Keratinocyte (primary cell): ENCODE measurements around the gene CYP27B1. TPM values are rescaled to one million over a fixed set of nuclear protein-coding genes. Genes with fewer than 3 reads are reported as not detected.

Experiments used
- DNase-seq: peaks from one replicate; pipeline ENCODE4 v3.0.0-alpha.2; 2011; ENCODE audit warnings: low read depth, missing footprints, low spot score
- FAIRE-seq: peaks from 2 replicates; lab custom pipeline; 2011; peaks lifted over from hg19 to GRCh38; lab: Jason Lieb, UNC
- H2AFZ ChIP-seq: 2 replicates; pipeline ENCODE4 v1.6.0; 2012; ENCODE audit warnings: low read length, control low read depth, inconsistent platforms; ENCODE audit not compliant: control insufficient read depth
- H3K27ac ChIP-seq: 2 replicates; pipeline ENCODE4 v1.5.1; 2011; ENCODE audit warnings: low read length; ENCODE audit not compliant: control insufficient read depth, insufficient read depth
- H3K27me3 ChIP-seq: 3 replicates; pipeline ENCODE4 v1.6.0; 2011; ENCODE audit warnings: low read length; ENCODE audit not compliant: control insufficient read depth, insufficient read depth; ENCODE audit errors: extremely low read depth
- H3K36me3 ChIP-seq, 2 experiments: 2 replicates in 1 of 2; 3 replicates in 1 of 2; pipeline ENCODE4 v1.5.1; 2011; ENCODE audit warnings: low read length in 2 of 2, mild to moderate bottlenecking in 1 of 2; ENCODE audit not compliant: control insufficient read depth in 2 of 2, insufficient read depth in 2 of 2; ENCODE audit errors: extremely low read depth in 1 of 2
- H3K4me1 ChIP-seq: 3 replicates; pipeline ENCODE4 v1.5.1; 2011; ENCODE audit warnings: low read length; ENCODE audit not compliant: control insufficient read depth, insufficient read depth; ENCODE audit errors: extremely low read depth
- H3K4me2 ChIP-seq: 3 replicates; pipeline ENCODE4 v1.6.0; 2011; ENCODE audit warnings: low read depth, low read length; ENCODE audit not compliant: control insufficient read depth, insufficient read depth; ENCODE audit errors: extremely low read depth
- H3K4me3 ChIP-seq, 3 experiments: fragments of 200-600 bp in 1 of 3; sonication (generic) in 1 of 3; 2 replicates in 2 of 3; 3 replicates in 1 of 3; pipeline ENCODE4 v1.5.1; 2011 to 2016; ENCODE audit warnings: low read length in 3 of 3, mild to moderate bottlenecking in 3 of 3, control low read depth in 2 of 3, inconsistent platforms in 1 of 3, low read depth in 1 of 3, mixed read lengths in 1 of 3, mixed run types in 1 of 3, moderate library complexity in 1 of 3; ENCODE audit not compliant: control insufficient read depth in 2 of 3, insufficient read depth in 2 of 3; ENCODE audit errors: extremely low read depth in 1 of 3
- H3K79me2 ChIP-seq: 2 replicates; pipeline ENCODE4 v1.6.0; 2012; ENCODE audit warnings: low read length; ENCODE audit not compliant: control insufficient read depth, insufficient read depth
- H3K9ac ChIP-seq: 3 replicates; pipeline ENCODE4 v1.6.0; 2011; ENCODE audit warnings: low read length; ENCODE audit not compliant: control insufficient read depth, insufficient read depth; ENCODE audit errors: extremely low read depth
- H3K9me1 ChIP-seq: 3 replicates; pipeline ENCODE4 v1.6.0; 2011; ENCODE audit warnings: low read length; ENCODE audit not compliant: control insufficient read depth, insufficient read depth; ENCODE audit errors: extremely low read depth
- H3K9me3 ChIP-seq: 2 replicates; pipeline ENCODE4 v1.5.1; 2012; ENCODE audit warnings: low read depth, low read length; ENCODE audit not compliant: control insufficient read depth
- H4K20me1 ChIP-seq: 3 replicates; pipeline ENCODE4 v1.6.0; 2011; ENCODE audit warnings: low read length; ENCODE audit not compliant: control insufficient read depth, insufficient read depth; ENCODE audit errors: extremely low read depth
- EZH2 ChIP-seq: IDR thresholded peaks from one replicate; pipeline ENCODE4 v1.6.1; 2012; ENCODE audit warnings: inconsistent platforms, mild to moderate bottlenecking, low read length, moderate library complexity
- dilution Hi-C: fragments of 300-500 bp; cut with MboI; formaldehyde crosslinking; loops from one replicate; pipeline ENCODE4 v1.7.0; 2020; ENCODE audit warnings: low sequenced_read_pairs; ENCODE audit not compliant: extremely low pct_ligation_motif_present
- polyA plus RNA-seq, 5 experiments: library from polyadenylated mRNA; depleted of rRNA in 3 of 5; stranded (reverse) in 3 of 5; stranded (forward) in 1 of 5; unstranded in 1 of 5; fragments of >200 nt; gene quantifications; 1 replicate in 1 of 5; 2 replicates in 3 of 5; 3 replicates in 1 of 5; pipeline versions ENCODE4 v1.2.1 to v1.2.3, GENCODE V29; 2011 to 2012; ENCODE audit warnings: missing spikeins in 2 of 5, low read depth in 1 of 5, low replicate concordance in 1 of 5
- TF ChIP-seq, protein P1 (sequence below), 3 experiments: IDR thresholded peaks in 1 of 3; conservative IDR thresholded peaks in 1 of 3; optimal IDR thresholded peaks in 1 of 3; 2 replicates in 2 of 3; 3 replicates in 1 of 3; pipeline versions ENCODE3 to v1.5.1; 2011; ENCODE audit warnings: low read length in 3 of 3, mild to moderate bottlenecking in 3 of 3, moderate library complexity in 2 of 3, control low read depth in 1 of 3, inconsistent platforms in 1 of 3; ENCODE audit not compliant: insufficient read depth in 2 of 3; ENCODE audit errors: extremely low read depth in 1 of 3

Gene CYP27B1
- polyA plus RNA-seq, 1 donor (not counting 4 experiments of a cell fraction or from before 2014, with no cell fraction given), result 33.6 TPM

DNA sequence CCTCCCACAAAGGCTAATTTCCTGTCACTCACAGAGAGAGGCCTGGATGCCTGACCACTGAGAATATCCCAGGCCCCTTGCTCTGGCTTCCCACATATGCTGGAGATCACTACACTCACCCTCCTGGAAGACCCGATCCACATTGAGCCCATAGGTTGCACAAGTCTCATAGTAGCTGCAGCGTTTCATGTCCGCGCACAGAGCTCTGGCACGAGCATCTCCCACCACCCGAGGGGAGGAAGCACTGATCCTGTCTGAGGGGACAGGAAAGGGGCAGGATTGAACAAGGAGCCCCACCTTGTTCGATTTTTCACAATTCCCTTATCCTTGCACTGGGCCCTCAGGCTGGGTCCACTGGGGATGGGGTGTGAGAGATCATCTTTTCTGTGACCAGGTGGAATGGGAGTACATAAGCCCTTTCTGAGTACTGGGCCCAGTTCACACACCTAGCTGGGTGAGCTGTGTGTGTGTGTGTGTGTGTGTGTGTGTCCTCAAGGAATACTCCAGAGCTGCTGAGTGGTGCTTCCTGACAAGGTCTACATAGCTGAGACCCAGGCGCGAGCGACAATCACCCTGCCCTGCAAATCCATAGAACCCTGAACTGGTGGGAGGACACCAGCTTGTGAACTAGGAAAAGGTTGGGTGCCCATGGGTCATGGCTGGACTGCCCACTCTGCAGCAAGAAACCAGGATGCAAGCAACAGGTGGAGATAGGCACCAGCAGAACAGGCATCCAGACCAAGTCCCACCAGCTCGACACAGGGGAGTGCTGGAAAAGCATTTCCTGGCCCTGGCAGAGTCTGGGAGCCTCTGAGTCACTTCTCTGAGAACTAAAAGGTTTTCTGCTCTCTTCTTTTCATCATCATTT is 33.9 kb downstream of the CYP27B1 start:
- DNase-seq (no peak), FAIRE-seq (no peak)
- Histone ChIP-seq H3K27ac (no peak overlapping the region), H3K4me3 (no peak overlapping the region), H3K4me1 (peaks cover 15% of the 10 kb centered on the region), H4K20me1 (no peaks in the 10 kb centered on the region), H2AFZ (no peak overlapping the region), H3K9me1 (no peaks in the 10 kb centered on the region), H3K36me3 (no peaks in the 10 kb centered on the region), H3K79me2 (no peaks in the 10 kb centered on the region), H3K9ac (no peak overlapping the region), H3K27me3 (peaks cover 36% of the 10 kb centered on the region), H3K4me2 (no peak overlapping the region), H3K9me3 (no peaks in the 10 kb centered on the region)
- dilution Hi-C loops, result loop anchor here (25.0 kb wide), 1 partner anchor 146 kb away; the partner anchor contains the start of gene PIP4K2C
- TF ChIP-seq, protein P1, sequence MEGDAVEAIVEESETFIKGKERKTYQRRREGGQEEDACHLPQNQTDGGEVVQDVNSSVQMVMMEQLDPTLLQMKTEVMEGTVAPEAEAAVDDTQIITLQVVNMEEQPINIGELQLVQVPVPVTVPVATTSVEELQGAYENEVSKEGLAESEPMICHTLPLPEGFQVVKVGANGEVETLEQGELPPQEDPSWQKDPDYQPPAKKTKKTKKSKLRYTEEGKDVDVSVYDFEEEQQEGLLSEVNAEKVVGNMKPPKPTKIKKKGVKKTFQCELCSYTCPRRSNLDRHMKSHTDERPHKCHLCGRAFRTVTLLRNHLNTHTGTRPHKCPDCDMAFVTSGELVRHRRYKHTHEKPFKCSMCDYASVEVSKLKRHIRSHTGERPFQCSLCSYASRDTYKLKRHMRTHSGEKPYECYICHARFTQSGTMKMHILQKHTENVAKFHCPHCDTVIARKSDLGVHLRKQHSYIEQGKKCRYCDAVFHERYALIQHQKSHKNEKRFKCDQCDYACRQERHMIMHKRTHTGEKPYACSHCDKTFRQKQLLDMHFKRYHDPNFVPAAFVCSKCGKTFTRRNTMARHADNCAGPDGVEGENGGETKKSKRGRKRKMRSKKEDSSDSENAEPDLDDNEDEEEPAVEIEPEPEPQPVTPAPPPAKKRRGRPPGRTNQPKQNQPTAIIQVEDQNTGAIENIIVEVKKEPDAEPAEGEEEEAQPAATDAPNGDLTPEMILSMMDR (optimal IDR thresholded peaks at IDR 0.05 in 1 of 3, IDR thresholded peaks at IDR 0.05 in 1 of 3, conservative IDR thresholded peaks at IDR 0.05 in 1 of 3; ENCODE audit: extremely low read depth in 1 of 3, insufficient read depth in 2 of 3, low read length in 3 of 3), result no peak
- no peak for TF ChIP-seq EZH2

DNA sequence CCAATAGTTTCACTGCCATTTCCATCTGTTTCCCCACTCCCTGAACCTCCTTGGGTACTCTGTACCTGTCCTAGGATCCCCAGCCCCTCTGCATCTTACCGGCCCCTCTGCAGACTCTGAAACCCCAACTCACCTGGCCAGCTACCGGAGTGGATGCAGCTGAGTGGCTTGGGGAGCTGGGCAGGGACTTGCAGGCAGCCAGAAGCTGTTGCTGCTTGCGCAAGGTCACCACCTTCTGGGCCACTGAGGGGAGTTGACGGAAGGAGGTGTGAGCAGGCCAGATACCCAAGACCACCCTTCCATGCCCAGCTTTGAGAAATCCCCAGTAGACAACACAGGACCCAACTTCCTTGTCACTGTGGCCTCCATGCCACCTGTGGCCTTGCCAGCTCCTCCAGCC is 34.6 kb downstream of the CYP27B1 start:
- H3K4me1 ChIP-seq, result peaks cover 15% of the 10 kb centered on the region
- H3K36me3 ChIP-seq, result peaks cover 0 to 2% of the 10 kb centered on the region in 2 experiments
- H3K9ac ChIP-seq, result no peak overlapping the region
- H3K4me3 ChIP-seq, result no peak overlapping the region
- H3K27ac ChIP-seq, result no peak overlapping the region
- H2AFZ ChIP-seq, result no peak overlapping the region
- no peak for FAIRE-seq
- dilution Hi-C loops, result loop anchor here (25.0 kb wide), 1 partner anchor 145 kb away; the partner anchor contains the start of gene PIP4K2C
- peaks cover 30% of the 10 kb centered on the region for H3K27me3 ChIP-seq
- no peaks in the 10 kb centered on the region for H3K79me2 ChIP-seq
- no peaks in the 10 kb centered on the region for H4K20me1 ChIP-seq
- TF ChIP-seq, protein P1 (optimal IDR thresholded peaks at IDR 0.05 in 1 of 3, IDR thresholded peaks at IDR 0.05 in 1 of 3, conservative IDR thresholded peaks at IDR 0.05 in 1 of 3; ENCODE audit: extremely low read depth in 1 of 3, insufficient read depth in 2 of 3, low read length in 3 of 3), result no peak
- no peak for TF ChIP-seq EZH2
- no peaks in the 10 kb centered on the region for H3K9me1 ChIP-seq
- no peak for DNase-seq
- no peaks in the 10 kb centered on the region for H3K9me3 ChIP-seq
- no peak overlapping the region for H3K4me2 ChIP-seq
